ENCODE data around the gene ITK. TPM values are rescaled to one million over a fixed set of nuclear protein-coding genes. Genes with fewer than 3 reads are reported as not detected.

Gene ITK
- total and polyA plus RNA-seq, 2 experiments from 2014 or later = 0.08 TPM; not detected in 1

- DNase-seq (ENCODE audit: low spot score) (no peak), ATAC-seq (no peak)
- Mint-ChIP-seq H3K36me3 (ENCODE audit: low read depth) (no peaks in the 10 kb centered on the region; the same call in 2 of the 3 replicates), H3K27ac (no peak within 1 kb of the TSS), H3K9me3 (peaks cover 11% of the 10 kb centered on the region; the same call in 2 of the 3 replicates), H3K27me3 (ENCODE audit: insufficient read depth, low read depth, poor library complexity) (peaks cover 2% of the 10 kb centered on the region), H3K4me1 (peaks cover 15% of the 10 kb centered on the region; the same call in 2 of the 3 replicates), H3K4me3 (no peak within 1 kb of the TSS)
- H3K79me2 ChIP-seq (replicated peaks; ENCODE audit: insufficient read depth) = no peaks in the 10 kb centered on the region
- no peaks in the 10 kb centered on the region for H3K9me2 ChIP-seq (ENCODE audit: insufficient read depth)
- H3K36me3 ChIP-seq (ENCODE audit: insufficient read depth) = no peaks in the 10 kb centered on the region
- TF ChIP-seq JUNB (IDR thresholded peaks at IDR 0.05; ENCODE audit: unreplicated experiment) (no peak), CTCF (conservative IDR thresholded peaks at IDR 0.05; ENCODE audit: low read depth in 2 of 2) (no peak), CREB1 (CRISPR knock-in tag; IDR thresholded peaks at IDR 0.05; ENCODE audit: low read depth) (no peak), EZH2phosphoT487 (IDR thresholded peaks at IDR 0.05; ENCODE audit: unreplicated experiment) (no peak), ETS1 (IDR thresholded peaks at IDR 0.05) (no peak), ZNF331 (CRISPR knock-in tag; IDR thresholded peaks at IDR 0.05; ENCODE audit: low read depth) (no peak), ZNF462 (CRISPR knock-in tag; IDR thresholded peaks at IDR 0.05) (no peak), ZNF114 (CRISPR knock-in tag; IDR thresholded peaks at IDR 0.05) (no peak), STAT1 (IDR thresholded peaks at IDR 0.05; ENCODE audit: unreplicated experiment) (no peak), EZH2 (IDR thresholded peaks at IDR 0.05; ENCODE audit: low read depth, unreplicated experiment) (no peak), NANOG (IDR thresholded peaks at IDR 0.05; ENCODE audit: borderline replicate concordance) (no peak), REST (IDR thresholded peaks at IDR 0.05; ENCODE audit: unreplicated experiment) (no peak), POLR2AphosphoS5 (IDR thresholded peaks at IDR 0.05; ENCODE audit: low read depth) (no peak)
- H3K27ac ChIP-seq (ENCODE audit: low read depth) = no peak within 1 kb of the TSS
- no peak within 1 kb of the TSS for H3K4me3 ChIP-seq
- no peaks in the 10 kb centered on the region for H3F3A ChIP-seq (replicated peaks; ENCODE audit: low read depth)
- no peak within 1 kb of the TSS; the same call in 1 of the 2 replicates for H2AFZ ChIP-seq
- no peaks in the 10 kb centered on the region; the same call in 1 of the 2 replicates for H3K4me1 ChIP-seq (ENCODE audit: insufficient read depth)
- H4K20me1 ChIP-seq (replicated peaks; ENCODE audit: insufficient read depth) = no peaks in the 10 kb centered on the region
- no peak within 1 kb of the TSS for H3K4me2 ChIP-seq
- H3K27me3 ChIP-seq (ENCODE audit: insufficient read depth) = no peaks in the 10 kb centered on the region
Measured at GRCh38 chr5:157166214-157167213, 14.1 kb upstream of the ITK start, which contains the start of gene GARIN3. Gene GARIN3, minus strand, starts transcription at chr5:157166264. Its CDS starts 96 bp downstream, at chr5:157166168.
